Fibroblast of the aortic adventitia (primary cell): ENCODE measurements around the gene SENP2. TPM values are rescaled to one million over a fixed set of nuclear protein-coding genes. Genes with fewer than 3 reads are reported as not detected.
A peak's percentile ranks its signal among the peaks of the same experiment; 100 is the strongest.

ENCODE experiments used
- DNase-seq: peaks from one replicate; pipeline ENCODE4 v3.0.0-alpha.2; 2010; ENCODE audit warnings: low read depth
- H3K4me3 ChIP-seq: 2 replicates; pipeline ENCODE4 v1.5.1; 2011; ENCODE audit warnings: low read depth, mild to moderate bottlenecking, control low read depth, low read length, moderate library complexity
- total RNA-seq: library from RNA; depleted of rRNA; stranded (reverse); fragments of >200 nt; gene quantifications from 2 replicates; pipeline ENCODE4 v1.2.3, GENCODE V29; 2012; ENCODE audit warnings: low replicate concordance
- TF ChIP-seq, protein P1 (sequence below): IDR thresholded peaks from 2 replicates; pipeline ENCODE4 v1.5.1; 2011; ENCODE audit warnings: mild to moderate bottlenecking, low read length, control low read depth, inconsistent platforms; ENCODE audit not compliant: insufficient read depth

SENP2 gene
- total RNA-seq, 1 donor = 34.8 TPM

DNA sequence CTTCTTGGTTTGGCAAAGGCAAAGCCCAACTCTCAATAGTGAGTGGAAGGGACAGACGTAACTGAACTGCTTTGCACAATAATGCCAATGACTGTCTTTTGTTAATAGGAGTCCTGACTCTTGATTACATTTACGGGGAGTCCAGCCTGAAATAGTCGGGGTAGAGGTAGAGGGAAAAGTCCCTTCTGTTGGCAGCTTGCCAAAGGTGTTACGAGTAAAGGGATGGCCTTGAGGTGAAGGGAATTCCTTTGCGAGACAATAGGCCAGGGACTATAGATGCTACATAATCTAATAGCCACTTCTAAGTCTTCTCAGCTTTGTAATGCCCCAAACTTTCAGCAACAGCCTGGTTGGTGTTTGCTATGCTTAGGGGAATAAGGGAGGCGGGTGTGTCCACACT is 2.2 kb upstream of the SENP2 start:
- TF ChIP-seq, protein P1, sequence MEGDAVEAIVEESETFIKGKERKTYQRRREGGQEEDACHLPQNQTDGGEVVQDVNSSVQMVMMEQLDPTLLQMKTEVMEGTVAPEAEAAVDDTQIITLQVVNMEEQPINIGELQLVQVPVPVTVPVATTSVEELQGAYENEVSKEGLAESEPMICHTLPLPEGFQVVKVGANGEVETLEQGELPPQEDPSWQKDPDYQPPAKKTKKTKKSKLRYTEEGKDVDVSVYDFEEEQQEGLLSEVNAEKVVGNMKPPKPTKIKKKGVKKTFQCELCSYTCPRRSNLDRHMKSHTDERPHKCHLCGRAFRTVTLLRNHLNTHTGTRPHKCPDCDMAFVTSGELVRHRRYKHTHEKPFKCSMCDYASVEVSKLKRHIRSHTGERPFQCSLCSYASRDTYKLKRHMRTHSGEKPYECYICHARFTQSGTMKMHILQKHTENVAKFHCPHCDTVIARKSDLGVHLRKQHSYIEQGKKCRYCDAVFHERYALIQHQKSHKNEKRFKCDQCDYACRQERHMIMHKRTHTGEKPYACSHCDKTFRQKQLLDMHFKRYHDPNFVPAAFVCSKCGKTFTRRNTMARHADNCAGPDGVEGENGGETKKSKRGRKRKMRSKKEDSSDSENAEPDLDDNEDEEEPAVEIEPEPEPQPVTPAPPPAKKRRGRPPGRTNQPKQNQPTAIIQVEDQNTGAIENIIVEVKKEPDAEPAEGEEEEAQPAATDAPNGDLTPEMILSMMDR = no peak
- DNase-seq = no peak
- no peak overlapping the region for H3K4me3 ChIP-seq

DNA sequence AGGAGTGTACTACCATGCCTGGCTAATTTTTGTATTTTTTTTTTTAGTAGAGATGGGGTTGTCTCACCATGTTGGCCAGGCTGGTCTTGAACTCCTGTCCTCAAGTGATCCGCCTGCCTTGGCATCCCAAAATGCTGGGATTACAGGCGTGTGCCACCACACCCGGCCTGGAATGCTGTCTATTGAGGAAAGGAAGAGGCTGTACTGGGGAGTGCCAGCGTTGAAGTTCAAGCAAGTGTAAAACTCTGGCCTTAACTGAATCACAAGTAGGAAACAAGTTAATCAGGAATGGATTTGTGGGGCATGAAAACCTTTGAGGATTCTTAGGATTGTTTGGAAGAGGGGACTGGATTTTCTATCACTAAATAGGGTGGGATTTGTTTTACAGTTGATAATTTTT is 1.4 kb upstream of the SENP2 start:
- TF ChIP-seq, protein P1 = no peak

DNA sequence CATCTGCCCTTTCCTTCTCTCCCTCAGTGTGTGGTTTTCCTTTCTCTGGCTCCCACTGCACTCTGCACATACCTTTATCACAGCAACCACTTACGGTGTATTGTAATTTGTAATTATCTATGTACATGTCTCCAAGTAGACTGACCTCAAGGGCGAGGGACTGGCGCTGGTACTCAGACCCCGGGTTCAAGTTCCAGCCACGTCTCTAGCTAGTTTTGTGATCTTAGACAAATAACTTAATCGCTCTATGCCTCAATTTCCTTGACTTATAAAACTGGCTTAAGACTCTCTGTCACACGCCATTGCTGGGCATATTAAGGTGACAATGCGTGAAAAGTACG is 607 bp upstream of the SENP2 start:
- TF ChIP-seq, protein P1 = no peak
- H3K4me3 ChIP-seq = peak overlapping the region; percentile 70
- DNase-seq = no peak

More for the DNA sequence above, 1.4 kb upstream of the SENP2 start:
- H3K4me3 ChIP-seq = no peak overlapping the region
- DNase-seq = no peak

DNA sequence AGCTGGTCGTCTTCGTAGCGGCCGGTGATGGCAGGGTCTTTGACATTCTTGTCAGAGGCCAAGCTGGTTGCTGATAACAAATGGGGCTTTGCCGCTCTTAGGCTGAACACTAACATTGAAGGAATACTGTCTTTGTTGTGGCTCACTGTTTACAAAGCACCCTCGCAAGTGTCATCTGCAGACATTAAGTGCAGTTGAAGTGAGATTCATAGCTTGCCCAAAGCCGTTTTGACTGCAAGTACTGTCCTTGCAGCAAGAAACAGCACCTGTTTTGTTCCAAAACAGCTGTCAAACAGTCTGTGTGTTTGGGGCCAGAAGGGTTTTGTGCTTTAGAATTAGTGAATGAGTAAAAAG is 568 bp downstream of the SENP2 start:
- no peak for DNase-seq
- TF ChIP-seq, protein P1 = no peak
- H3K4me3 ChIP-seq = peak overlapping the region; percentile 70

DNA sequence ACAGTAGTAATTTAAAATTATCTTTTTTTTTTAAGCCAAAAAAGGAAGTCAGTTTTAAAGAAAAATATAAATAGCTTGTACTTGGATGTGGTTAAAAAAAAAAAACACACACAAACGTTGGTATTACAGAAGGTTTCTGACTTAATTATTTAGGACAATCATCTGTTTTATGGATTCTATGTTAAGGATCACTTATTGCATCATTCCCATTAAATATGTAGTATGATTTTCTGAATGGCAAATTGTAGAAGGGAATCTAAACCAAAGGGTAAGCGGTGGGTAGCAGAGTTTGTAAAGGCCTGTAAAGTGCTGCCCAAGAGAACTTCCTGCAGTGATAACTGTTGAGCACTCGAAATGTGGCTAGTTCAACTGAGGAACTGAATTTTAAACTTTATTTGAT is 8.0 kb downstream of the SENP2 start:
- TF ChIP-seq, protein P1 = no peak
- DNase-seq = no peak
- H3K4me3 ChIP-seq = no peak overlapping the region

DNA sequence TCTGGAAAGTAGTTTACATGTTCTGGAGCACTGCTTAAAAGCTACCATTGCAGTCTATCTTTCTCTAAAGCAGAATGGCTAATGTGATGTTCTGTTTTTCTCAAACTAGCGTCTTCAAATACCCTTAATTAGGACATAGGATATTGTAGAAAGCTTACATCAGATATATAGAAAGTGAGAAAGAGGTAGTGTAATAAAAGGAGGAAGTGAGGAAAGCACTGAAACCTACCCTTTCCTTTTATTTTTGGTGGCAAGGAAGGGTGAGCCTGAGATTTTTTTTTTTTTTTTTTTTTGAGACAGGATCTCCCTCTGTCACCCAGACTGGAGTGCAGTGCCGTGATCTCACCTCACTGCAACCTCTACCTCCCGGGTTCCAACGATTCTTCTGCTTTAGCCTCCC is 9.4 kb downstream of the SENP2 start:
- H3K4me3 ChIP-seq = no peak overlapping the region
- DNase-seq = no peak
- TF ChIP-seq, protein P1 = no peak

DNA sequence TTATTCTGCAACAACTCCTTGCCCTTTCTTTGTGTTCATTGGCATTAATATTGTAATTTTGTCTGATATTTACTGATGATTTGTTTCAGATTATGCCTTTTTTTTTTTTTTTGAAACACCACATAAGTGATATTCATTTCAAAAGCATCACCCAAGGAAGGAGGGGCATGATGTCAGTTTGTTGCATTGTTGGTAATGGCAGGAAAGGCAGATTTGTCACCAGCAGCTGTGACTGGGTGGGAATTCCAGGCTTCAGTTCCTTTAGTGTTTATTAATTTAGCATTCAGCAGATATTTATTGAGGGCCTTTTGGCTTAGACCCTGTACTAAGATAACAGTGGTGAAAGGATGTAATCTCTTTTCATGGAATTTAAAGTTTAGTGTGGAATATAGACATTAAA is 19.5 kb downstream of the SENP2 start:
- DNase-seq = no peak
- H3K4me3 ChIP-seq = no peak overlapping the region
- TF ChIP-seq, protein P1 = no peak
